ENCODE measurements around the gene GPR139.

GPR139 gene

GRCh38 chr16:20053336-20053735 lies 20.4 kb downstream of the GPR139 start:
- DNase-seq (ENCODE audit: low spot score) = no peak

GRCh38 chr16:20051611-20052010 lies 22.1 kb downstream of the GPR139 start:
- DNase-seq (ENCODE audit: low spot score) = no peak

- no peak for DNase-seq (ENCODE audit: low spot score)
Measured at GRCh38 chr16:20051147-20051546, 22.5 kb downstream of the GPR139 start.

GRCh38 chr16:20049831-20050230 lies 23.9 kb downstream of the GPR139 start:
- DNase-seq (ENCODE audit: low spot score) = no peak

GRCh38 chr16:20045886-20046285 lies 27.8 kb downstream of the GPR139 start:
- no peak for DNase-seq (ENCODE audit: low spot score)

- peak; percentile 66 for DNase-seq (ENCODE audit: low spot score)
Measured at GRCh38 chr16:20042848-20043247, 30.8 kb downstream of the GPR139 start.

GRCh38 chr16:20041924-20042596 lies 31.6 kb downstream of the GPR139 start:
- no peak for DNase-seq (ENCODE audit: low spot score)

- DNase-seq (ENCODE audit: low spot score) = no peak
Measured at GRCh38 chr16:20040011-20040410, 33.7 kb downstream of the GPR139 start.

GRCh38 chr16:20029611-20030010 lies 44.1 kb downstream of the GPR139 start:
- DNase-seq (ENCODE audit: low spot score) = no peak

GRCh38 chr16:20026361-20027072 lies 47.2 kb downstream of the GPR139 start:
- DNase-seq (ENCODE audit: low spot score) = no peak

- DNase-seq (ENCODE audit: low spot score) = peak; percentile 6
Measured at GRCh38 chr16:20023190-20023589, 50.5 kb downstream of the GPR139 start.

GRCh38 chr16:20020976-20021375 lies 52.7 kb downstream of the GPR139 start:
- DNase-seq (ENCODE audit: low spot score) = no peak

GRCh38 chr16:20020083-20020482 lies 53.6 kb downstream of the GPR139 start:
- DNase-seq (ENCODE audit: low spot score) = no peak

GRCh38 chr16:20016234-20016633 lies 57.5 kb downstream of the GPR139 start:
- DNase-seq (ENCODE audit: low spot score) = no peak

GRCh38 chr16:20004931-20005330 lies 68.8 kb downstream of the GPR139 start:
- no peak for DNase-seq (ENCODE audit: low spot score)

- no peak for DNase-seq (ENCODE audit: low spot score)
Measured at GRCh38 chr16:20002936-20003335, 70.8 kb downstream of the GPR139 start.

- DNase-seq (ENCODE audit: low spot score) = no peak
Measured at GRCh38 chr16:20001856-20002707, 71.6 kb downstream of the GPR139 start.

GRCh38 chr16:19997734-19998133 lies 76.0 kb downstream of the GPR139 start:
- DNase-seq (ENCODE audit: low spot score) = peak; percentile 12

- DNase-seq (ENCODE audit: low spot score) = peak; percentile 26
Measured at GRCh38 chr16:19997264-19997663, 76.4 kb downstream of the GPR139 start.

- DNase-seq (ENCODE audit: low spot score) = no peak
Measured at GRCh38 chr16:19994466-19995170, 79.1 kb downstream of the GPR139 start.

GRCh38 chr16:19991614-19992013 lies 82.1 kb downstream of the GPR139 start:
- DNase-seq (ENCODE audit: low spot score) = peak; percentile 28

- DNase-seq (ENCODE audit: low spot score) = no peak
Measured at GRCh38 chr16:19984135-19984534, 89.6 kb downstream of the GPR139 start.
